Embryonic facial prominence (tissue), 1 donor: Measurements from ENCODE around the gene RPLP2.
A peak's percentile ranks its signal among the peaks of the same experiment; 100 is the strongest.

Experiments
- DNase-seq: peaks from one replicate; pipeline ENCODE4 v3.0.0-alpha.2; 2016; ENCODE audit errors: extremely low spot score

The RPLP2 gene

GRCh38 chr11:809287-810039 lies at the start of gene RPLP2:
RPLP2 (plus strand) TSS chr11:809967; CDS start chr11:810235, 268 bp downstream.
- DNase-seq = peak; percentile 91

- no peak for DNase-seq
Measured at GRCh38 chr11:760236-760635, 49.5 kb upstream of the RPLP2 start.

GRCh38 chr11:761526-762108 lies 48.1 kb upstream of the RPLP2 start:
- DNase-seq = no peak

- DNase-seq = no peak
Measured at GRCh38 chr11:762421-763072, 47.2 kb upstream of the RPLP2 start.

GRCh38 chr11:763073-763463 lies 46.7 kb upstream of the RPLP2 start:
- DNase-seq = no peak

- no peak for DNase-seq
Measured at GRCh38 chr11:763549-764321, 46.0 kb upstream of the RPLP2 start.

GRCh38 chr11:764322-765024 lies 45.3 kb upstream of the RPLP2 start:
- no peak for DNase-seq

GRCh38 chr11:765025-765801 lies 44.6 kb upstream of the RPLP2 start:
- DNase-seq = no peak

- DNase-seq = no peak
Measured at GRCh38 chr11:765802-766091, 44.0 kb upstream of the RPLP2 start.

- DNase-seq = no peak
Measured at GRCh38 chr11:766106-766935, 43.4 kb upstream of the RPLP2 start.

- DNase-seq = no peak
Measured at GRCh38 chr11:766936-767210, 42.9 kb upstream of the RPLP2 start.

- no peak for DNase-seq
Measured at GRCh38 chr11:767238-767637, 42.5 kb upstream of the RPLP2 start.

- no peak for DNase-seq
Measured at GRCh38 chr11:769887-770641, 39.7 kb upstream of the RPLP2 start.

GRCh38 chr11:770642-771616 lies 38.8 kb upstream of the RPLP2 start:
- DNase-seq = no peak

GRCh38 chr11:771617-772204 lies 38.1 kb upstream of the RPLP2 start:
- no peak for DNase-seq

- no peak for DNase-seq
Measured at GRCh38 chr11:772429-773390, 37.1 kb upstream of the RPLP2 start.

GRCh38 chr11:773425-773824 lies 36.3 kb upstream of the RPLP2 start:
- DNase-seq = no peak
